GM18873 (cell line): ENCODE results near the gene PLCL1.

ENCODE experiments used
- ATAC-seq: cut with Tn5 transposase; IDR thresholded peaks from one replicate; pipeline ENCODE4 v1.9.1; 2021; ENCODE audit warnings: mild to moderate bottlenecking, moderate library complexity, moderate number of reproducible peaks; ENCODE audit not compliant: unreplicated experiment, low FRiP score

PLCL1 gene

DNA sequence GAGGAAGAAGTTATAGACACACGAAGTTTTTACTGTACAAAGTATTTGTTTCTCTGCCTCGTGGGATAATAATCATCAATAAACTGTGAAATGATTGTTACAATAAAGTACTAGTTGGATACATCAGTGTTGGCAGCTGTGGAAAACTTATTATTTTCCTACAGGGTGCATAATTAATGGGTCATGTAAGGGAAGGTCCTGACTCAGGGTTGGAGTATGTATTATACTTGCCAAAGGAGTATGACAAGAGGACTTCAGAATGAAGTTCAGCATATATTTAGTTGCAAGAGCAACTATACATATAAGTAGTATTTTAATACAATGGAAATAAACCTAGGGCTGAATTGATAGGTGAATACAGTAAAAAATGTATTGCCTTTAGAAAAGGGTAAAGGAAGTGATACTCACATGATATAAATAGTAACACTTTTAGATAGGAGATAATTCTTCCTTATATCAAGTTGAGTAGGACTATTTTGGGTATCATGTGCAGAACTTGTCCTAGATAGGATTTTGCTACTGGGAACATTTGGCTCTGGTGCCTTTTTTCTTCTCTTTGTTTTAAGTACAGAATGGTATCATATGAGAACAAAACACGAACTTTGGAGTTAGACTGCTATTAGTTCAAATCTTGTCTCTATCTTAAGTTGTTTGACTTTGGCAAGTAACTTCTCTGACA, 79.1 kb downstream of the PLCL1 start:
- no peak for ATAC-seq

DNA sequence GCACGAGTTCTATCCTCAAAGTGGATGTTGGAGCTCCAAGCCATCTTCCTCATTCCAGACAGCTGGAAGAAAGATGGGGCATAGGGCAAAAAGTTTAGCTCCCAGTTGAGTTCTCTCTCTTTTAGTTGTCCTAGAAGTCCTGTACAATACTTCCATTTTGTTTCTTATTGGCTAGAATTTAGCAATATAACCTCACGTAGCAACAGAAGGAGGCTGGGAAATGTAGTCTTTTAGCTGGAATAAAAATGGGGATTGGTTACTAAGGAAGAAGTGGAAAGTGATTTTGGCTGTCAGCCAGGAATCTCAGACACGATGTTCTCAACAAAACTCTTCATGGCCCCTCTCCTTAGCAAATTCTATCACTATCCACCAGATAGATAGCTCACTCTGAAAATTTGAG, 79.9 kb downstream of the PLCL1 start:
- ATAC-seq = no peak

DNA sequence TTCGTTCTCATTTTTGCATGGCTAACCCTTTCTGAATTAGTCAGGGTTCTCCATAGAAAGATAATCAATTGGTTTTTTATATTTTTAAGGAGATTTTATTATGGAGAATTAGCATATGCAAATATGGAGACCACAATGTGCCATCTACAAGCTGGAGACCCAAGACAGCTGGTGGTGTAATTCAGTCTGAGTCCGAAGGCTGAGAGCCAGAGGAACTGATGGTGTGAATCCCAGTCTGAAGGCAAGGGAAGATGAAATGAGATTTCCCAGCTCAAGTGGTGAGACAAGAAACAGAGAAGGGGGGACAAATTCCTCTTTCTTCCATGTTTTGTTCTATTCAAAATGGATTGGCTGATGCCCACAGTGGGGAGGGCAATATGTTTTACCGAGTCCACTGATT, 80.7 kb downstream of the PLCL1 start:
- no peak for ATAC-seq

DNA sequence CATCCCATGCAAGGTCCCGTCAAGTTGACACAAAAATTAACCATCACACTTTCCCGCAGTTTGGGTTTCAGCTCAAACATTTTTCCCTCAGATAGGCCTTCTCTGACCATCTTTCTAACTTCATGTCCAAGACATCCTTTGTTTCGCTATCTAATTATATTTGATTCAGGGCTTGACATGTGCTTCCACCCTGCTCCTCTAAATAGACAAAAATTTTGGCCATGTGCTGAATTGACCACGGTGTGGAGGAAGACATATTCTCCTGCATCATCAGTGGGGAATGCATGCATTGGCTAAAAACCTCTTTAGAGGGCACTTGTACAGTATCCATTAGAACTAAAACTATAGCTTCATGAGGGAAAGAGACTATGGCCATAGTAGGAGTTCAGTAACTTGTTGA, 81.2 kb downstream of the PLCL1 start:
- no peak for ATAC-seq

DNA sequence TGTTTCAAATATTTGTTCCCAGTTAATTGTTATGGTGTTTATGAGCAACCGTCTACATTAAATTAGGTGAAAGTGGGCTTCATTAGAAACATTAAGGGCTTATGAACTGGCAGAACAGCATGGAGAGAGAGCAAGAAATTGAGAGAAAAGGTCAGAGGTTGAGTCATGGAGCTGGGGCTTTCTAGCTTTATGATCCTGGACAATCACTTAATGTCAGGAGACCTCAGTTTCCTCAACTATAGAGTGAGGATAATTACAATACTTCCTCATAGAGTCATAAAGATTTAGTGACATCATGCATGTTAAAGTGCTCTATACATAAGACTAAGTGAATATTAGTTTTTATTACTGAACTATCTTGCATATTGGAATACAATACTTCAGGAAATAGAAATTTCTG, 83.9 kb downstream of the PLCL1 start:
- no peak for ATAC-seq

DNA sequence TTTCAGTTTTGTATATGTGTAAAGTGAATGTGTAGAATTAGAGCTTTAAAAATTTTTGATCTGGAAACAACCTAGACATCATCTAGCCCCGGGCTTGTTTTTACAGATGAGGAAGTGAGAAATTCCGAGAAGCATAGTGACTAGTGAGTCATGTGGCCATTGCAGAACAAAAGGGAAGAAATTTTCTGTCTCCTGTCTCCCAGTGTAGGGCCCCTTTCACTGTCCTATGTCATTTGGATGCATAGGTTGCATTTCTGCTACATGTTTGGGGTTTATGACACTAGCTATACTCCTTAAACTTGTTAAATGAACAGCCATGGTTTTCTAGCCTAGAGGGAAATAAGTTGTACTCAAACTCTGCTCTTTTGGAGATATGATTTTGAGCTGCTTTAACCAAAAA, 84.6 kb downstream of the PLCL1 start:
- ATAC-seq = peak; percentile 98

DNA sequence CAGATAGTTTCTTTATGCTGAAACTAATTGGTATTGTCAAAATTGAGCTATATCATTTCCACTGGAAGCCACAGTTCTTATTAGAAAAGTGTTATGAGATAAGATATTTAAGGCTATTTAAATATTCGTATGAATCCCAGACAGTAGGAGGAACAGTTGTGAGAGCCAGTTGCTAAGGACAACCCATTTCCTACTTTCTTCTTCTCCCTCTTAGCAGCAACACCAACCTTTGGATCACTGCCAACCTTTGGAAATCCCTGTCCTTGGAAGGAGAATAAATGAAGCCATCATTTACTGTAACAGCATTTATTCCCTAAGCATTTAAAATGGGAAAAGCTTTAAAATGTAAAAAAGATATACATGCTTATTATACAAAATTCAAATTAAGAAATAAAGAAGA, 85.8 kb downstream of the PLCL1 start:
- no peak for ATAC-seq

DNA sequence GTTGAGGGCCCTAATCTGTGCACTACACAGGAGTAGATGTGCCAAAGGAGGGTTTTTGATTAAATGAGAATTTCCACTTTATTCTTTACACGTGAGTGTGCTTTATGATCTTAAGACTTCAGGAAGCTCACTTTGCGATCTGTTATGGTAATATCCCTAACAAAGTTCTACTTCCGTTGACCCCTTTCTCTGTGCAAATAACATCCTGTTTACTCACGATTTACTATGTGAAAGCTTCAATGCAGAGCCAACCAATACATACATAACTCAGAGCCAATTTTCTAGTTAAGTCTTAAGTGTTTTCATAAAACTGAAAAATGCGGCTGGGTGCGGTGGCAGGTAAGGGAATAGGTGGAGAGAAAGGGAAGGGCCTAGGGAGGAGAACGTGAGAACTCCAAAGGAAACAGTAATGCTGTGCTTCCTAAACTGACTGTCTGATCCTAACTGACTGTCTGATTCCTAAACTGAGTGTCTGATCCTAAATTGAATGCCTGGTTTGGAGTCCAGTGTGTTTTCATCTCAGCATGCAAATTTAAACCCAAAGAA, 87.6 kb downstream of the PLCL1 start:
- no peak for ATAC-seq

DNA sequence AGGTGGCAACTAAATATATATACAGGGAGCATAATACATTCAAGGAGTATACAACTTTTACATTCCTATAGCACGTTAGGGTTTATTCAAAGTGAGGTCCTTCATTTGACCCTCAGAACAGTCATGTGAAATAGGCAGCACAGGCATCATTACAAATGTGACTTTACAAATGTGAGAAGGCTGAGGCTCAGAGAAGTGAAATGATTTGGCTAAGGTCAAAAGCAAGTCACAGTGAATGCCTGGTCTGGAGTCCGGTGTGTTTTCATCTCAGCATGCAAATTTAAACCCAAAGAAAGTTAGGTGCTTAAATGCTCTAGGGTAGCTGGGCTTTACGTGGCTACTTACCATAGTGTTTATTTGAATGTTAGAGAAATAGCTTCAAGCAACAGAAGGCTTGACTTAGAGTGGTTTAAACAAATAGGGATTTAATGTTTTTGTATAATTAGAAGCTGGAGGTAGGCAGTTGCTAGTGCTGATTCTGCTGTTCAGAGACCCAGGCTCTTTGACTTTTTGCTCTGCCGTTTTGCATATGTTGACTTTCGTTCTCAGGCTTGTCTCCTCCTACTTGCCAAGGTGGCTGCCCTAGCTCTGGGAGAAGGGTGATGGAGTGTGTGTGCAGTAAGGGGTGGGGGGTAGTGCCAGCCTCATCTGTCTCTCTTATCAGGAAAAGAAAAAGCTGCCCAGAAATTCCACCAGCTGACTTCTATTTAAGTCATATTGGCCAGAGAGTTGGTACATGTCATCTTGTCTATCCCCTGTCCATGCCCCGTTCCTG, 89.2 kb downstream of the PLCL1 start:
- no peak for ATAC-seq

DNA sequence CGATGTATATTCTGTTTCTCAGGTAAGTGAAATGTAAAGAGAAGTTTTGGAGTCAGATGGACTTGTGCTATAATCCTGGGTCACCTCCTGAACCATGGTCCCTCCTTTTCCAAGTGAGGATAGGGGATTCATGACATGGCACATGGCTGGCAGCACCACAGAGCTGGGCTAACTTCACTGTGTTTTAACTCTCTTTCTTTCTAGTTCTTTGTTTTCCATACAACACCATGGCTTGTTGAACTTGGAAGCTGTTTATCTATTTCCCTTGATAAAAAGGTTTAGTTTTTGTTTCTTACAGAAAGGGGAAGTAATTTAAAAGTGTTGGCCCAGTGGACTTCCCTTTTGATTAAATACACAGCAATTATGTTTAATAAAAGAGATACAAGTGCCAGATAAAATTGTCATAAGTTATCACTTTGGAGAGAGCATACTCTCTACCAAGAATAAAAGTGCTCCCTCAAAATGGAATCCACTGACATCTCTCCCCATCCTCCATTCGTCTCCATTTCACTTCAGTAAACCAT, 90.4 kb downstream of the PLCL1 start:
- no peak for ATAC-seq

DNA sequence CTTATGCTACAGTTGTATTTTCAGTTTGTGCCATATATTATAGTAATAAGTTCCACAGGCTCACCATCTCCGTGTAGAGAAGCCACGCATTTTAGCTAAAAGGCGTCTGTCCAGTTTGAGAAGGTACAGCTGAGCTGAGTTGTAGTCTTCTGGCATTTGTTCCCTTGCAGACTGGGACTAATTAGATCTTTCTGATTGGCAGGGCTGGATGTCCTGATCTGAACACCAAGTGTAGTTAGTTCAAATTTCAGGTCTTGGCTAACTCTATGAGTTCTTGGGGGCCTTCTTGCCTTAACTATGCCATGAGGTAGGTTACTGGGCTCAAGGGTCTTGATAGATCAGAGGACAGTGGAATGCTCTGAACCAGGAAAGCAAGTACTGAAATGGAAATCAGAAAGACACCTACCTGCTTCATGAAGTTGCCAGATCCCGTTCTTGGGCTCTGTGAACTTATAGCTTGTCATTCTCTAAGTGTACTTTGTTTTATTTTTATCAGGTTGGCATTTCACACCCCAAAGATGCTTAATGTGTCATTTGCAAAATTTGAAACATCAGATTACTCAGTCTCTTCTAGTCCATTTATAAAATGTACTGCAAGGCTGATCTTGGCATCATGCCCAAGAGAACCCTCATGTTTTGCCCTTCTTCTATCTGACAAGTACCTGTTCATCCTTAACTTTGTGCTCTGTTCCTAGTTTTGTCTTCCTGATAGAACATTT, 93.7 kb downstream of the PLCL1 start:
- no peak for ATAC-seq

DNA sequence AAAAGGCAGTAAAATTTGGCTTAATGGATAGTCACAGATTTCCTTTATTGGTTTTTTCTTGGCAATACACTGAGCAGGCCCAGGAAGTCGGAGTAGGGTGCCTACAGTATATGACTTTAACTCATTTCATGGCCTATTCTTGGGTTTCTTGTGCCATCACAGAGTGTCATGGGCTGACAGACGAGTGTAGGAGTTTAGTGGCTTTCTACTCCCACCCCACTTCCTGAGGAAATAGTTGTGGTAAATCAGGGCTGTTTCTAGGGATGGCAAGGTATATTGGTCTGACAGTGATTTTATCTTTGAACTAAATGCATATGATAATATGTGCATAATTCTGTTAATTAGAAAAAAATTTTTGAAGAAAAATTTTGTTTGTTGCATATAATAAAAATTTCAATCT, 100.1 kb downstream of the PLCL1 start:
- ATAC-seq = no peak

DNA sequence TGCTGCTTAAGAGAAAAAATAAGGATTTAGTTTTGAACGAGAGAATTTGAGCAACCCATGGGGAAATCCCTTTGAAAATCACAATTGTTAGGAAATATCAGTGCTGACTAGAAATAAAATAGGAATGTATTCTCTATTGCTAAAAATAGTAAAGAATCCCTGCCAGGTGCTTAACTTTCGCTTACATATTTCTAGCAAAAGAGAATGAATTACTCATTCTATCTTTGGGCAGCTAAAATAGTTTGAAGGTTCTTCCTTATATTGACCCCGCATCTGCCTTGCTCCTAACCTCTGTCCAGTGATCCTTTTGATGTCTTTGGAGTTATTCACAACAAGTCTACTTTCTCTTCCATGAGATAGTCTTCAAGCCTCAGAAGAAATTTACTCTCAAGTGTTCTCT, 103.8 kb downstream of the PLCL1 start:
- ATAC-seq = no peak

DNA sequence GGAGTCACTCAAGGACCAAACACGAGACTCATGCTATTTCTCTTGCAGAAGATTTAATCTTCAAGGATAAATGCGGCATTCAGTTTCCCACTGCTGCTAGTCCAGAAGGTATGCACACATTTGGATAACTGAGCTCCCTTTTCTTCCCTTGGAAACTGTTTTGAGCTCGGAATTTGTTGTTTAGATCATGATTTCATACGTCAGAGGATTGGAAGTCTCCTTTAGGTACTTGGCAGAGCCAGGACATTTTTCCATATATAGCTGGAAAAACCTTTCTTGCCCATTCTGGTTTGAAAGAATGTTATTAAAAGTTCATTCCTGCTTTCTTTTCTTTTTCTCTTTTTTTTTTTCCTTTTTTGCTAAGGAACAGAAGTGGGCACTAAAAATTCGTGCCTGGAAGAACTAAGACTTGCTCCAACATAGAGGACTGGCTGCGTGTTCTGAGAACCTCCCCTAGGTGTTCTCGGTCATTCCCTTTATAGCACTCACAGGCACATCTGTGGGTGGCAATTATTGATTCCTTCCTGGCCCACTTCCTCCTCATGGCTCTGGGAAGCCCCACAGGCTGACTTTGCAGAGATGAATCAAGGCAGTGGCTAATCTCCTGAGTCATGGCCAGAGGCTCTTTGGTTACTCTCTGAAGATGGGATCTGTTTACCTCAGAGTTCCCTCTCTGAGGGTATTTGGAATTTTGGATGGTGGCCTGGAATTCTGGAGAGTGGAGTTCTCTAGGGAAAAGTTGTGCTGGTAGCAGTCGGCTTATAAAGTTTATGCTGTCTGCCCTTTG, 104.8 kb downstream of the PLCL1 start:
- ATAC-seq = no peak

DNA sequence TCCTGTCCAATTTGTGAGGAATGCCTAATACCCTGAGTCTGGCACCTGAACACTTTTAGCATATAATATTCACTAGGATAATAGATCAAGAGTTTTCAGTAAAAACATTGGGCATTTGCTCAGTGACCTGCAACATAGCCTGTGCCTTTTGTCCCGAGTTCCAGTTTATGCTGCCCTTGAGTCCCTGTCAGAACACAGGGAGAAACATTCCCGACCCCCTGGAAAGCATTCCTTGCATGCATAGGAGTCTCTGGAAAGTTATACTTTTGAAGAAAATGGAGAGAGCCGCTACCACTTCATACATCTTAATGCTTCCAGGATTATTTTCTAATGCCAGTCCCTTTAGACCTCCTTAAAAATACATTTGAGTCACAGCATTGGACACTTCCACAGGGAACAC, 107.3 kb downstream of the PLCL1 start:
- no peak for ATAC-seq

DNA sequence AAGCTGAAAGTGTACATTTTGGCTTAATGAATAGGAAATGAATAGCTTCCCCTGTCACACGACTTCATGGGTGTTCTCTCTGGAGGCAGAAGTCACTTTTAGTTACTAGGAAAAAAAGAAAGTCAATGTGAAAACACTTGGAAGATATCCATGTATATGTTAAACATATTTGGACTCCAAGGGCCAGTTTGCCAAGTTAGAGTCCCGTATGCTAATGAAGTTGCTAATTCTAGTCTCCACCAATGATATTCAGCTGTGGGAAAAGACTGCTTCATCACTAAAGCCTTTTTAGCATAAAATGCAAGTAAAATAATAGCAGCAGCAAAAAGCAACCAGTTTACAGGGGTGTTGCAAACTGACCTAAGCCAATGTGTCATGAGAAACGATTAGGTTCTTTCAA, 108.7 kb downstream of the PLCL1 start:
- ATAC-seq = no peak

DNA sequence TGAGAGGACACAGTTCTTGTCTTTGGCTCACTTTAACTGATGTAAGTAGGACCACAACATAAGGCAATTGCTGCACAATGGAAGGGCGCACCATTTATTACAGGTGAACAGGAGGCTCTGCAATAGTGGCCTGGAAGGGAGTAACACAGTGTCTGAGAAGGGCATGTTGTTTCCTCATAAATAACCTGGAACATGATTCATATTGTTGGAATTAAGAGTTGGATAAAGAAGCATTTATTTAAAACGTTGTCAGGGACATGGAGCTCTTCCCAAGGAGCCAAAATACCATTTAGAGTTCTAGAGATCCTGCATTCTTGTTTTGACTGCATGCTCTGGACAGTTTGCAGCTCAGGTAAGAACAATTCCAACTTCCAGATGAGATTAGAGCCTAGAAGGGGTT, 110.4 kb downstream of the PLCL1 start:
- ATAC-seq = no peak

DNA sequence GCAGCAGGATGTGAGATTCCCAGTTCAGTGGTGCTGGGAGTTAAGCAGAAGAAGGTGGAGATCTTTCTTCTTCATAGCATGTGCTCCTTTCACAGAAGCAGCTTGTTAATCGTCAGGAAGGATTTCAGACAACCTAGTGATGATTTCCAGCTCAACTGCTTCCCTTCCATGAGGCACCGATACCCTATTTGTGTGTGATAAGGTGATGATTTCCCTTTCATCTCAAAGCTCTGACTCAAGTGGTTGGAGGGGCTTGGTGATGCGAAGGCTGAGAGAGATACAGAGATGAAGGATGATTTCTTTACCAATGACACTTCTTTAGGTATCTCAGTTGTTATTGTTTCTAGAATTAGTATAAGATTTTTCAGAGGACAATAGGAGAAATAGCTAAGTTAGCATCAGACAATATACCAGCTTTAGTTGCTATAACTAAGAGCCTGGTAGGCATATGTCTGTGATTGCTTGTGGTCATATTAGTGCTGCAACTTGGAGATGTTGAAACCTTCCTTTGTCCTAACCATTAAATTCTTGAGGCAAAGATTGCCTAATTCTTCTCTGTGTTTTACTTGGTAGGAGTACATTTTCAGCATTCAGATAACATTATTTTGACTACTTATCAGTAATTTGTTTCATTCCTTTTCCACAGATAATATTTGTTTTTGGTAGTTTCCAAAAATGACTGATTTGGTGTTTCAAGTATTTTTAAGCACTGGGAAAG, 111.3 kb downstream of the PLCL1 start:
- no peak for ATAC-seq

DNA sequence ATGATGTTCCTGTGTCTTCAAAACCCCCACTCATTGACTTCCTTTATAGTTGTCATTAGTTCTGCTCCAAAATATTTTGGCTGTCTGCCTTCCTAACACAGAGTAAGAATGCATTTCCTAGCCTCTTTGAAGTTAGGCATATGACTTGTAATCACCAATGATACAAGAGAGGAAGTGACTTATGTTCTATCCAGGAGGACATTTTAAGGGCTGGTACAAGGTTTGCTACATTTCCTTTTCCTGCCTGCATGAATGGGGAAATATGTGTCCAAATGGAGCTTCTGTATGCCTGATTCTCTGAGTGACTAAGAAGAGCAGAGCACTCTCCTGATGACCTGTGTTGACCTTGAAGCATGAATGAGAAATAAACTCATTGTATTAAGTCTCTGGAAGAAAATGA, 115.1 kb downstream of the PLCL1 start:
- no peak for ATAC-seq

DNA sequence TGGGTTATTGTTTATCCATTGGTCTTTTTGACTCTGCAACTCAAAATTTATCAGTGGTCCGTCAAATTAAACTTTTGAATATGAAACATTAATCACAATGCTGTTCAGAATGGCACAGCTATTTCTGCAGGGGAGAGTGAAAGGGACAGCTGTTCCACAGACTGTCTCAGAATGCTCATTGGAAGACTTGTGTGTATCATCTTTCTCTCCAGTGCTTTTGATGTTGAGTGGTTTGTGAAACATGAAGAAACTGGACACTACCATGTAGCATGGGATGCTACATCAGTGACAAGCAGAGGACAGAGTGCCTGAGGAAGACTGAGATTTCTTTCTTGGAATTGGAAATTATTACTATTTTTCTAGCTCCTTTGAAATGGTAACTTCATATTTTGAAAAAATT, 115.7 kb downstream of the PLCL1 start:
- ATAC-seq = no peak
